SK-N-SH (cell line): ENCODE results near the gene INTS1. TPM values are rescaled to one million over a fixed set of nuclear protein-coding genes. Genes with fewer than 3 reads are reported as not detected.

Experiments used
- CTCF ChIA-PET: fragments of 300-600, 350-600 bp; formaldehyde crosslinking; extraction: SDS; loops from one replicate; lab custom pipeline; 2021; lab: Yijun Ruan, JAX
- POLR2A ChIA-PET: fragments of 350-600 bp; sonication (Branson Sonifier 250); formaldehyde crosslinking; extraction: SDS; loops from one replicate; lab custom pipeline; 2020; ENCODE audit warnings: antibody characterized with exemption, inconsistent platforms; lab: Yijun Ruan, JAX
- DNase-seq: peaks from one replicate; pipeline ENCODE4 v3.0.0; 2012
- H2AFZ ChIP-seq: fragments of 200-600 bp; sonication (generic); 2 replicates; pipeline ENCODE4 v1.8.1; 2016; ENCODE audit warnings: antibody characterized with exemption, mild to moderate bottlenecking, low read depth
- H3F3A ChIP-seq: fragments of 200-600 bp; sonication (generic); replicated peaks from 2 replicates; pipeline ENCODE3; 2016; ENCODE audit warnings: antibody characterized with exemption, mild to moderate bottlenecking; ENCODE audit not compliant: insufficient read depth
- H3K27ac ChIP-seq, 2 experiments: fragments of 200-500 bp in 1 of 2; fragments of 200-600 bp in 1 of 2; sonication (Bioruptor generic) in 1 of 2; sonication (generic), shearing (Covaris generic) in 1 of 2; 2 replicates each; pipeline versions ENCODE4 v1.5.1 to v1.6.1; 2014 to 2016; ENCODE audit warnings: low read depth in 2 of 2, inconsistent platforms in 1 of 2, low read length in 1 of 2, mild to moderate bottlenecking in 1 of 2, mixed read lengths in 1 of 2
- H3K27me3 ChIP-seq: fragments of 200-600 bp; sonication (generic), shearing (Covaris generic); 2 replicates; pipeline ENCODE4 v1.6.1; 2016; ENCODE audit warnings: mixed run types; ENCODE audit not compliant: insufficient read depth
- H3K36me3 ChIP-seq, 2 experiments: fragments of 200-500 bp in 1 of 2; fragments of 200-600 bp in 1 of 2; sonication (Bioruptor generic) in 1 of 2; sonication (generic) in 1 of 2; replicated peaks in 1 of 2; 2 replicates each; pipeline versions ENCODE3 to v1.5.1; 2014 to 2016; ENCODE audit warnings: low read length in 1 of 2, mild to moderate bottlenecking in 1 of 2; ENCODE audit not compliant: insufficient read depth in 2 of 2, control insufficient read depth in 1 of 2
- H3K4me1 ChIP-seq, 2 experiments: fragments of 200-500 bp in 1 of 2; fragments of 200-600 bp in 1 of 2; sonication (Bioruptor generic) in 1 of 2; sonication (generic), shearing (Covaris generic) in 1 of 2; 2 replicates each; pipeline versions ENCODE4 v1.5.1 to v1.6.1; 2014 to 2016; ENCODE audit warnings: low read depth in 1 of 2, low read length in 1 of 2, mixed run types in 1 of 2; ENCODE audit not compliant: insufficient read depth in 2 of 2, control insufficient read depth in 1 of 2
- H3K4me2 ChIP-seq: fragments of 200-600 bp; sonication (generic), shearing (Covaris generic); 2 replicates; pipeline ENCODE4 v1.6.1; 2017; ENCODE audit warnings: mixed run types
- H3K4me3 ChIP-seq, 2 experiments: fragments of 200-500 bp in 1 of 2; fragments of 200-600 bp in 1 of 2; sonication (Bioruptor generic) in 1 of 2; sonication (generic), shearing (Covaris generic) in 1 of 2; 2 replicates each; pipeline versions ENCODE4 v1.5.1 to v1.8.1; 2014 to 2016; ENCODE audit warnings: low read depth in 2 of 2, inconsistent platforms in 1 of 2, low read length in 1 of 2, mild to moderate bottlenecking in 1 of 2, mixed read lengths in 1 of 2, moderate library complexity in 1 of 2
- H3K79me2 ChIP-seq: fragments of 200-600 bp; sonication (generic); 2 replicates; pipeline ENCODE4 v1.8.1; 2017; ENCODE audit warnings: mild to moderate bottlenecking; ENCODE audit not compliant: insufficient read depth
- H3K9ac ChIP-seq: fragments of 200-600 bp; sonication (generic); 2 replicates; pipeline ENCODE4 v1.6.1; 2017; ENCODE audit warnings: mixed run types
- H3K9me2 ChIP-seq: fragments of 200-600 bp; sonication (generic); 2 replicates; pipeline ENCODE4 v1.6.1; 2017; ENCODE audit warnings: mixed run types
- H3K9me3 ChIP-seq: fragments of 200-600 bp; sonication (generic); 2 replicates; pipeline ENCODE4 v1.6.1; 2017; ENCODE audit warnings: mixed run types, mild to moderate bottlenecking, moderate library complexity
- H4K20me1 ChIP-seq: fragments of 200-600 bp; sonication (generic); 2 replicates; pipeline ENCODE4 v1.6.1; 2017; ENCODE audit warnings: mild to moderate bottlenecking, mixed run types; ENCODE audit not compliant: insufficient read depth
- ELF1 ChIP-seq: IDR thresholded peaks from 2 replicates; pipeline ENCODE4 v1.4.0; 2012
- EP300 ChIP-seq, 2 experiments: IDR thresholded peaks; 2 replicates each; pipeline versions ENCODE4 v1.4.0 to v1.6.1; 2012; ENCODE audit warnings: borderline replicate concordance in 1 of 2, low read depth in 1 of 2, low read length in 1 of 2
- EZH2phosphoT487 ChIP-seq: fragments of 200-600 bp; sonication (generic); IDR thresholded peaks from 2 replicates; pipeline ENCODE4 v1.6.1; 2017; ENCODE audit warnings: low read depth, mixed run types, mild to moderate bottlenecking, antibody characterized with exemption, moderate library complexity, borderline replicate concordance
- FOSL2 ChIP-seq: IDR thresholded peaks from 2 replicates; pipeline ENCODE4 v1.4.0; 2012; ENCODE audit warnings: low read depth, mild to moderate bottlenecking, moderate library complexity, borderline replicate concordance
- FOXJ3 ChIP-seq: sonication (generic); formaldehyde crosslinking; IDR thresholded peaks from 2 replicates; pipeline ENCODE4 v1.5.1; 2020; ENCODE audit warnings: mild to moderate bottlenecking, missing genetic modification reagents
- JUND ChIP-seq: IDR thresholded peaks from 2 replicates; pipeline ENCODE4 v1.4.0; 2012
- MAX ChIP-seq: IDR thresholded peaks from 2 replicates; pipeline ENCODE4 v1.4.0; 2012; ENCODE audit warnings: low read depth
- MEF2A ChIP-seq: IDR thresholded peaks from 2 replicates; pipeline ENCODE4 v1.4.0; 2012; ENCODE audit warnings: low read depth, borderline replicate concordance
- NFIC ChIP-seq: IDR thresholded peaks from 2 replicates; pipeline ENCODE4 v1.4.0; 2012; ENCODE audit warnings: borderline replicate concordance
- RAD21 ChIP-seq: IDR thresholded peaks from 2 replicates; pipeline ENCODE4 v1.6.1; 2012; ENCODE audit warnings: mild to moderate bottlenecking, low read length
- RFX5 ChIP-seq: IDR thresholded peaks from 2 replicates; pipeline ENCODE4 v1.6.1; 2012; ENCODE audit warnings: mild to moderate bottlenecking, improper control_type of control experiment, low read length
- SIN3A ChIP-seq: IDR thresholded peaks from 2 replicates; pipeline ENCODE4 v1.6.1; 2012; ENCODE audit warnings: low read depth, mild to moderate bottlenecking, low read length, moderate library complexity, borderline replicate concordance
- TCF12 ChIP-seq: IDR thresholded peaks from 2 replicates; pipeline ENCODE4 v1.4.0; 2012
- USF2 ChIP-seq: fragments of 150-350 bp; IDR thresholded peaks from 2 replicates; pipeline ENCODE4 v1.6.1; 2017; ENCODE audit warnings: antibody characterized with exemption, low read length, low read depth, borderline replicate concordance
- YY1 ChIP-seq: IDR thresholded peaks from 2 replicates; pipeline ENCODE4 v1.4.0; 2012; ENCODE audit warnings: low read depth, mild to moderate bottlenecking
- WGBS: methylation state at CpG from one replicate; pipeline ENCODE4 v1.1.6; 2017; ENCODE audit warnings: low lambda C conversion rate; 5-methylcytosine and 5-hydroxymethylcytosine counted together
- polyA plus RNA-seq, 3 experiments: library from polyadenylated mRNA; depleted of rRNA; stranded (reverse); fragments of >200 nt; gene quantifications; 2 replicates each; pipeline ENCODE4 v1.2.3, GENCODE V29; 2012
- TF ChIP-seq, protein P1 (sequence below): IDR thresholded peaks from 2 replicates; pipeline ENCODE4 v1.6.1; 2012; ENCODE audit warnings: mild to moderate bottlenecking, low read depth, low read length, moderate library complexity

Gene INTS1
- polyA plus RNA-seq, 1 of the 3 experiments (the other 2 are of a cell fraction) = 48.1 TPM

- Histone ChIP-seq H3K4me2 (no peak overlapping the region), H3K4me3 (no peak overlapping the region), H3K4me1 (peaks cover 21 to 29% of the 10 kb centered on the region in 2 experiments; a peak in 3 of 4 replicates), H2AFZ (no peak overlapping the region), H3K27me3 (no peaks in the 10 kb centered on the region), H3F3A (no peaks in the 10 kb centered on the region), H3K36me3 (peaks cover 7 to 47% of the 10 kb centered on the region in 2 experiments), H3K9ac (no peak overlapping the region), H3K27ac (no peak overlapping the region), H3K79me2 (peaks cover 45% of the 10 kb centered on the region), H3K9me2 (no peaks in the 10 kb centered on the region), H4K20me1 (no peaks in the 10 kb centered on the region), H3K9me3 (no peaks in the 10 kb centered on the region)
- TF ChIP-seq RFX5 (no peak), SIN3A (no peak), TCF12 (no peak), RAD21 (no peak), EP300 (IDR thresholded peaks at IDR 0.05; ENCODE audit: borderline replicate concordance in 1 of 2, low read depth in 1 of 2, low read length in 1 of 2) (no peak)
- 95% methylated on average over 28 of the region's 31 CpGs for WGBS
- POLR2A ChIA-PET = interaction anchor here (0.7 kb wide), 1 partner anchor 24 kb away, joined by 3 read pairs; no protein-coding TSS in a partner anchor
- CTCF ChIA-PET = interaction anchor here (1.9 to 2.6 kb wide), 2 partner anchors 15 to 67 kb away, joined by 6 to 10 read pairs; partner anchors contain the start of gene TMEM184A
- DNase-seq = no peak
Measured at GRCh38 chr7:1540776-1541271, 36.6 kb upstream of the INTS1 start.

GRCh38 chr7:1539882-1540775 is 35.9 kb upstream of the INTS1 start:
- Histone ChIP-seq H3K79me2 (peaks cover 52% of the 10 kb centered on the region), H2AFZ (no peak overlapping the region), H3K27ac (no peak overlapping the region), H3F3A (peaks cover 3% of the 10 kb centered on the region), H3K4me3 (no peak overlapping the region), H4K20me1 (no peaks in the 10 kb centered on the region), H3K36me3 (peaks cover 7 to 47% of the 10 kb centered on the region in 2 experiments), H3K9me2 (no peaks in the 10 kb centered on the region), H3K4me2 (no peak overlapping the region), H3K27me3 (no peaks in the 10 kb centered on the region), H3K9me3 (no peaks in the 10 kb centered on the region), H3K9ac (no peak overlapping the region), H3K4me1 (peaks cover 21 to 29% of the 10 kb centered on the region in 2 experiments; a peak in 3 of 4 replicates)
- WGBS = 95% methylated on average over 65 of the region's 73 CpGs
- CTCF ChIA-PET = interaction anchor here (1.1 to 2.6 kb wide), 3 partner anchors 8 to 66 kb away, joined by 3 to 10 read pairs (median 6); partner anchors contain the start of gene TMEM184A
- DNase-seq = no peak
- POLR2A ChIA-PET = no interaction called here
- TF ChIP-seq FOXJ3 (CRISPR knock-in tag) (no peak), MAX (no peak), USF2 (no peak), RFX5 (no peak), MEF2A (no peak), YY1 (no peak), ELF1 (no peak), EZH2phosphoT487 (no peak), FOSL2 (no peak), NFIC (no peak), JUND (no peak)
- TF ChIP-seq, protein P1, sequence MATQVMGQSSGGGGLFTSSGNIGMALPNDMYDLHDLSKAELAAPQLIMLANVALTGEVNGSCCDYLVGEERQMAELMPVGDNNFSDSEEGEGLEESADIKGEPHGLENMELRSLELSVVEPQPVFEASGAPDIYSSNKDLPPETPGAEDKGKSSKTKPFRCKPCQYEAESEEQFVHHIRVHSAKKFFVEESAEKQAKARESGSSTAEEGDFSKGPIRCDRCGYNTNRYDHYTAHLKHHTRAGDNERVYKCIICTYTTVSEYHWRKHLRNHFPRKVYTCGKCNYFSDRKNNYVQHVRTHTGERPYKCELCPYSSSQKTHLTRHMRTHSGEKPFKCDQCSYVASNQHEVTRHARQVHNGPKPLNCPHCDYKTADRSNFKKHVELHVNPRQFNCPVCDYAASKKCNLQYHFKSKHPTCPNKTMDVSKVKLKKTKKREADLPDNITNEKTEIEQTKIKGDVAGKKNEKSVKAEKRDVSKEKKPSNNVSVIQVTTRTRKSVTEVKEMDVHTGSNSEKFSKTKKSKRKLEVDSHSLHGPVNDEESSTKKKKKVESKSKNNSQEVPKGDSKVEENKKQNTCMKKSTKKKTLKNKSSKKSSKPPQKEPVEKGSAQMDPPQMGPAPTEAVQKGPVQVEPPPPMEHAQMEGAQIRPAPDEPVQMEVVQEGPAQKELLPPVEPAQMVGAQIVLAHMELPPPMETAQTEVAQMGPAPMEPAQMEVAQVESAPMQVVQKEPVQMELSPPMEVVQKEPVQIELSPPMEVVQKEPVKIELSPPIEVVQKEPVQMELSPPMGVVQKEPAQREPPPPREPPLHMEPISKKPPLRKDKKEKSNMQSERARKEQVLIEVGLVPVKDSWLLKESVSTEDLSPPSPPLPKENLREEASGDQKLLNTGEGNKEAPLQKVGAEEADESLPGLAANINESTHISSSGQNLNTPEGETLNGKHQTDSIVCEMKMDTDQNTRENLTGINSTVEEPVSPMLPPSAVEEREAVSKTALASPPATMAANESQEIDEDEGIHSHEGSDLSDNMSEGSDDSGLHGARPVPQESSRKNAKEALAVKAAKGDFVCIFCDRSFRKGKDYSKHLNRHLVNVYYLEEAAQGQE = no peak
- TF ChIP-seq, all 33 proteins: peak for 0
